ENCODE measurements around the gene SGCA.

Gene SGCA

DNA sequence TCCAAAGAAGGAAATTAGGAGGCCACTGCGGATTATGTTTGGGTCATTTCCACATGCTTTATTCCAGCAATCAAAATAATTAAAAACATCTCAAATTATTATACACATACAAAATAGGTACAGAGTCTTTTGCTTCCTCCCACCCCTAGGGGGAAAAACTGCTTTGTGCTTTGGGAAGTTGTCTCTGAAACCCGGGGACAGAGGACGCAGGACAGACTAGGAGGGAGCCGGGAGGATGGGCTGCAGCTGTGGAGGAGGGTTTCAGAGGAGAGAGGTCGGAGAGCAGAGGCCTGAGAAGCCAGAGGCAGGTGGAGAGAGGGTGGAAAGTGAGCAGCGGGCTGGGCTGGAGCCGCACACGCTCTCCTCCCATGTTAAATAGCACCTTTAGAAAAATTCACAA lies 18.3 kb downstream of the SGCA start:
- DNase-seq = no peak

DNA sequence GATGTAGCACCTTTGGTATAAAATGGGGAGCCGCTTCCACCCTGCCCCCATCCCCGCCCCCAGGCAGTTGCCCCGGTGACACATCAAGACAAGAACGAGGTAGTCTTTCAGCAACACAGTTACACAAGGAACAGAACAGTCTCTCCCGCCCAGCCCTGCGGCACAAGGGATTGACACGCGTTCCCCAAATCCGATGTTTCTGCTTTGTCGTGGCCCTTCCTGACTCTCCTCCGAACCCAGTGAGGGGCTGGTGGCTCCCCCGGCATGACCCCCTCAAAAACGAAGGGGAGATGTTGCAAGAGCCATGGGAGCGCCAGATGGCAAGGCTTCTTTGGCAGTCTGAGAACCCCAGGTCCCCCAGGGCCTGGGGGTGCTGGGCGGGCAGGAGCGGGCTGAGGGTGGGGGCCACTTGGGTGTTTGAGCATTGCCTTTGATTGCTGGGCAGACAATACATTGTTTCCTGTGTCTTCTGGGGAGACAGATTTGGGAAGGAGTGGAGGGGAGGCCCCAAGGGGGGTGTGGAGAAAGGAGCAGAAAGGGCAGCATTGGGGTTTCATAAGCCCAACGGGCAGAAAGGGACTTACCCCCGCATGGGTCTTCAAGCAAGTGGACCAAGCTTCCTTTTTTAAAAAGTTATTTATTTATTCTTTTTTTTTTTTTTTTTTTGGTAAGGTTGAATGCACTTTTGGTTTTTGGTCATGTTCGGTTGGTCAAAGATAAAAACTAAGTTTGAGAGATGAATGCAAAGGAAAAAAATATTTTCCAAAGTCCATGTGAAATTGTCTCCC lies 19.0 kb downstream of the SGCA start:
- DNase-seq = no peak

DNA sequence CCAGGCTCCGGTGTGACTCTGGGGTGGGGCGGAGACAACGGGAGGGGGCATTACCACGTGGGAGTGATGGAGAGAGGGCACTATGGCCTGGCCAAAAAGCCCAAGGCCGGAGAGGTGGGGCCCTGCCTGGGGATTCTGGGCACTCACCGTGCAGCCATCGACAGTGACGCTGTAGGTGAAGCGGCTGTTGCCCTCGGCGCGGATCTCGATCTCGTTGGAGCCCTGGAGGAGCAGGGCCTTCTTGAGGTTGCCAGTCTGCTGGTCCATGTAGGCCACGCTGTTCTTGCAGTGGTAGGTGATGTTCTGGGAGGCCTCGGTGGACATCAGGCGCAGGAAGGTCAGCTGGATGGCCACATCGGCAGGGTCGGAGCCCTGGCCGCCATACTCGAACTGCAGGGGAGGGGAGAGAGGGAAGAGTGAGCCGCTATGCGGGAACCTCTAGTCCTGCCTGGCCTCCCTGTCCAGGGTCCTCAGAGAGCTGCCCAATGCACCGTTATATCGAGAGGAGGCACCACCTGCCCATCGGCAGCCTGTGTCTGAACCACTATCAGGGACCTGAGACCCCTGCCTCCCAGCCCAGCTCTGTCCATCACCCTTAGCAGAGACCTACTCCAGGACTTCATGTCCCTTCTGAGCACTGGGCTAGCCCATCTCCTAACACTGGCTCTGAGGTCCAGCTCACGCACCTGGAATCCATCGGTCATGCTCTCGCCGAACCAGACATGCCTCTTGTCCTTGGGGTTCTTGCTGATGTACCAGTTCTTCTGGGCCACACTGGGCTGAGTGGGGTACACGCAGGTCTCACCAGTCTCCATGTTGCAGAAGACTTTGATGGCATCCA lies 20.0 kb downstream of the SGCA start:
- DNase-seq = no peak

DNA sequence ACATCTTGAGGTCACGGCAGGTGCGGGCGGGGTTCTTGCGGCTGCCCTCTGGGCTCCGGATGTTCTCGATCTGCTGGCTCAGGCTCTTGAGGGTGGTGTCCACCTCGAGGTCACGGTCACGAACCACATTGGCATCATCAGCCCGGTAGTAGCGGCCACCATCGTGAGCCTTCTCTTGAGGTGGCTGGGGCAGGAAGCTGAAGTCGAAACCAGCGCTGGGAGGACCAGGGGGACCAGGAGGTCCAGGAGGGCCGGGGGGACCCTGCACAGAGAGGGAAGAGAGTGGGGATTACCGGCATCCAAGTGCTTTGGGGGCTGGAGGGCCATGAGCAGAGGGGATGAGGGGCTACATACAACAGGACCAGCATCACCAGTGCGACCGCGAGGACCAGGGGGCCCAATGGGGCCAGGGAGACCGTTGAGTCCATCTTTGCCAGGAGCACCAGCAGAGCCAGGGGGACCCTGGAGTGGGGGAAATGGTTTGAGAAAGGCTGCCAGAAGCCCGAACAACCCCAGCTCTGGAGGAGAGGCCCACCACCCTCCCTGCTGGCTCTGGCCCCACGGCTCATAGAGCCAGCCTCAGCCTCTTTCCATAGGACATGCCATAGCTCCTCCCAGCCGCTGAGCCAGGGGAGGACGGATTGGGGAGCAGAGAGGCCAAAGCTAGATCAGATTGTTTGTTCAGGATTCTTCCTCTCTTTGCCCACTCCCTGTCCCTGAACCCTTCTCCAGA lies 21.0 kb downstream of the SGCA start:
- no peak for DNase-seq

DNA sequence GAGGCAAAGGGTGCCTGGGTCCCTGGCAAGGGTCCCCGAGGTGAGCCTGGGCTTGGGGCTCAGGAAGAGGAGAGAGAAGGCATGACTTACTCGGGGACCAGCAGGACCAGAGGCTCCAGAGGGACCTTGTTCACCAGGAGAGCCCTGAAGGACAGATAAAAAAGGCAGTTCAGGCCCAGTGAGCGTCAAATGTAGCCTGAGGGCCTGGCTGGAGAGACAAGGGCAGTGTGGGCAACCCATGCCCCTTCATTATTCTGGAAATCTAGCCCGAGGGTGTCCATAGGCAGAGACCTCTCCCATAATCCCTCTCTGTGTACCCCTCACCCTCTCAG lies 21.6 kb downstream of the SGCA start:
- no peak for DNase-seq

DNA sequence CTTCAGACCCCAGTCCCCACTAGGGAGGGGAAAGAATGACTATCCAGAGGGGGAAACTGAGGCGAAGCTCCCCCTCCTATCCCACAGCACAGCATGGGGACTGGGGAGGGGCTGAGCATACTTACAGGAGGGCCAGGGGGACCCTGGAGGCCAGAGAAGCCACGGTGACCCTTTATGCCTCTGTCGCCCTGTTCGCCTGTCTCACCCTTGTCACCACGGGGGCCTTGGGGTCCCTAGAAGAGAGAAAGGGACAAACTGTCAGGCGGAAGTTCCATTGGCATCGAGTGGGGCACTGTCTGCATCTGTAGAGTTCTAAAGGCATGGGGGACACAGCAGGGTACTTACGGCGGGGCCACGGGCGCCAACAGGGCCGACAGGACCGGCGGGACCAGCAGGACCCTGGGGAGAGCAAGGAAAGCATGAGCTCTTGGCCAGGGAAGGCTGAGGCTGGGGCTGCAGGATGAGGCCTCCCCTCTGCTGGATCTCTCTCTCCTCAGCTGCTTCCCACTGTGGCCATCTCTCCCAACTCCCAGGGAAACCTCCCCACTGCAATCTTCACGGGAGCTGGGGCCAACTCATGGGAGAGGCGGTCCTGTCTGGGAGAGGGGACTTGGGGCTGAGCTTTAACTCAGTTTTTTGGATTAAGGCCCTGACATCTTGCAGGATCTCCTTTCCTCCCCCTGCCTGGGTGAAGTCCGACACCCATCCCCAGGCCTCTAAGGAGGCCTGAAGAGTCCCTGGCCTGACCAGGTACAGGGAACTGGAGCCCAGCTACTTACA lies 22.1 kb downstream of the SGCA start:
- no peak for DNase-seq

DNA sequence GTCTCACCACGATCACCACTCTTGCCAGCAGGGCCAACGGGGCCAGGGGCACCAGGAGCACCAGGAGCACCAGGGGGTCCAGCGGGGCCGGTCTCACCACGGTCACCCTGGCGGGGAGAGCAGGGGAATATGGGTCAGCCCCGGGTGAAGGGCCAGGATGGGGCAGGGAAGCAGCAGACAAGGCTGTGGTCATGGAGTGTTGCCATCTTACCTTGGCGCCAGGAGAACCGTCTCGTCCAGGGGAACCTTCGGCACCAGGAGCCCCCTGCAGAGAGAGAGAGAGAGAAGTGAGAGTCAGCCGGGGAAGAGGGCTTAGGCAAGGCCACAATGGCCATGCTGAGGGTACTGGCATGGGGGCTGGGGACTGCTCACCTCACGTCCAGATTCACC lies 22.7 kb downstream of the SGCA start:
- no peak for DNase-seq

DNA sequence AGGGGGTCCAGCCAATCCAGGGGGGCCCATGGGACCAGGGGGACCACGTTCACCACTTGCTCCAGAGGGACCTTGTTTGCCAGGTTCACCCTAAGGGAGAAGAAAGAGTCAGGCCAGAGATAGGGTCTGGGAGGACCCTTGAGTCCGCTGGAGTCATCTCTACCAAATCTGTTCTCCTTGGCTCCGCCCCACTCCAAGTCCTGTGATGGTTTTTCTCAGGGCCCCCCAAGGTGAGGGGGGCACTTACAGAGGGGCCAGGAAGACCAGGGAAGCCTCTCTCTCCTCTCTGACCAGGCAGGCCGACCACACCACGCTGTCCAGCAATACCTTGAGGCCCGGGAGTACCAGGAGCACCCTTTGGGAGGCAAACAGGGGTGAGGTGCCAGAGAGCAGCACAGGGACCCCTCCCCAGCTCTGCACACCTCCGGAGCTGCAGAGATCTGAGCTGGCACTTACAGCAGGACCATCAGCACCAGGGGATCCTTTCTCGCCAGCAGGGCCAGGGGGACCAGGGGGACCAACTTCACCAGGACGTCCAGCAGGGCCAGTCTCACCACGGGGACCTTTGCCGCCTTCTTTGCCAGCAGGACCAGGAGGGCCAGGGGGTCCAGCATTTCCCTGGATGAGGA lies 23.2 kb downstream of the SGCA start:
- no peak for DNase-seq

DNA sequence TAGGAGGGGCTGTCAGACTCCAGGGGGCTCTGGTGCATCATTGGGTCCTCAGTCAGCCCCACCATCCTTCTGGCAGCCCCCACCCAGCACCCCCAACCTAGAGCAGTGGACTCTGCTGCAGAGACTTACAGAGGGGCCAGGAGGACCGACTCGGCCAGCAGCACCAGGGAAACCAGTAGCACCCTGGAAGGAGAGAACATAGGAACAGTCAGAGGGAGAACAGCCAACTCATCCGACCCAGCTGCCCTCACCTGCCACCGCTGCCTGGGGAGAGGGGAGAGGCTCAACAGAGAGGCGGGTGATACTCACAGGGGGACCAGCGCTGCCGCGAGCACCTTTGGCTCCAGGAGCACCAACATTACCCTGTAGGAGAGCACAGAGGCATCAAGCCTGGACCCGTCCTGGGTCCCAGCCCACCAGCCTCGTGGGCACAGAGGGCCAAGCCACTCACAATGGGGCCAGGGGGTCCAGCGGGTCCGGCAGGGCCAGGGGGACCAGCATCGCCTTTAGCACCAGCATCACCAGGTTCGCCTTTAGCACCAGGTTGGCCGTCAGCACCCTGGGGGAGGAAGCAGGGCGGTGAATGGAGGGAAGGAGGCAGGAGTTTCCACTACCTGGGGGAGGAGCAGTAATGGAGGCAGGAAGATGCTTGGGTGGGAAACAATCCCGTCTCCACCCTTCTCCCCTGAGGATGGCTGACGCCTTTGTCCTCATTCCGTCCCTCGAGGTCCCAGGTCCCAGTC lies 23.9 kb downstream of the SGCA start:
- no peak for DNase-seq

DNA sequence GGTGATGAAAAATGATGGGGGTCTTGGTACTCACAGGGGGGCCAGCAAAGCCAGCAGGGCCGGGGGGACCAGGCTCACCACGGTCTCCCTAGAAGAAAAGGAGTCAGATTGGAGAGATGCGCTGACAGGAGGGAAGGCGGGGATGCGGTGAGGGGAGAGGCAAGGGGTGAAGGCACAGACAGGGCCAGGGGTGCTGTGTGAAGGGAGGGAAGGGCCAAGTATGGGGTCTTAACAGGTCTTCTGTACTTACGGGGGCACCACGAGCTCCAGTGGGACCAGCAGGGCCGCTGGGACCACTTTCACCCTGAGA lies 24.4 kb downstream of the SGCA start:
- DNase-seq = no peak

DNA sequence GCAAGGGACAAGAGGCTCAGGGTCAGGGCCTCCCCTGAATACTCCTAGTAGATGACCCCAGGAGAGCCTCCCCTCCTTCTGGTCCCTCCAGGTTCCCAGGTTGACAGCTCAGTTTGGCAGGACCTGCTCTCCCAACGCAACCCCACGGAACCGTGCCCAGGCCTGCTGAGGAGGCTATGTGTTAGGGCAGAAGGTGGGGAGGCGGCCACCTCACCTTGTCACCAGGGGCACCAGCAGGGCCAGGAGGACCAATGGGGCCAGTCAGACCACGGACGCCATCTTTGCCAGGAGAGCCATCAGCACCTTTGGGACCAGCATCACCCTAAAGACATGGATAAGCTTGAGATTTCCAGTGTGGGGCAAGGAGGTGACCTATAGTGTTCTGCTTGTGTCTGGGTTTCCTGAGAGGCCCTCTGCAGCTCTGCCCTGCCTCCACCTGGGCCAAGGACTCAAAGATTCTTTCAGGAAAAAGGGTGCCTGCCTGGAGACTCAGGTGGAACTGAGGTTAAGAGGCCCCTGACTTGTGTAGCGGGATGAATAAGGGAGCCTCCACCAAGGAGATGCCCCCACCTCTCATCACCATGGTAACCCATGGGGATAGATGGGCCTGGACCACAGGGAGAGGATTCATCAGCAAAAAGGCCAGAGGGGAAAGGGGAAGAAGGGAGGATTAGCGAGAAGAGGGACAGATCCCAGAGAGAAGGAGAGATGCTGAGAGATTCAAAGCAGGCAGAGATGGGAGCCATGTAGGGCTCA lies 25.0 kb downstream of the SGCA start:
- DNase-seq = no peak

DNA sequence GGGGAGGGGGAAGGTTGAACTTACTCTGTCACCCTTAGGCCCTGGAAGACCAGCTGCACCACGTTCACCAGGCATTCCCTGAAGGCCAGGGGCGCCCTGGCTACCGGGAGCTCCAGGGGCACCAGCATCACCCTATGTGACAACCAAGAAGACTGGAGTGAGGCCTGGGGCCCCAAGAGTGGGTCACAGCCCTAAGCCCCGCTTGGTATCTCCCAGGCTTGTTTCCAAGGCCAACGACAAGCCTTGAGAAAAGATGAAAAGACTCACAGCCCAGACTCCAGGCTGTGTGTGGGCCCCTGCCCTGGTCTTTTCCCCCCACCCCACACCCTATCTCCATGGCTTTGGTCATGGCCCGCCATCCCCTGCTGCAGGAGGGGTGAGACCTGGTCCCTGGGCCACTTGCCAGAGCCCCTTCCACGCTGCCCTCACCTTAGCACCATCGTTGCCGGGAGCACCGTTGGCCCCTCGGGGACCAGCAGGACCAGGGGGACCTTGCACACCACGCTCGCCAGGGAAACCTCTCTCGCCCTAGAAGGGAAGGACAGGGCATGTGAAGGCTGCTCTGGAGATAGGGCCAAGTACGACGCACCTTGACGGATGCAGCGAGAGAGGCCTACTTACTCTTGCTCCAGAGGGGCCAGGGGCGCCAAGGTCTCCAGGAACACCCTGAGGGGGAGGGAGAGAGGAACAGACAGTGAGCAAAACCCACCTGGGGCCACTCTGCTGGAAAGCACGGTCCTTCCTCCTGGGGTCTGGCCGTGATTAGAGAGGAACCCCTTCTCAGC lies 25.7 kb downstream of the SGCA start:
- no peak for DNase-seq

DNA sequence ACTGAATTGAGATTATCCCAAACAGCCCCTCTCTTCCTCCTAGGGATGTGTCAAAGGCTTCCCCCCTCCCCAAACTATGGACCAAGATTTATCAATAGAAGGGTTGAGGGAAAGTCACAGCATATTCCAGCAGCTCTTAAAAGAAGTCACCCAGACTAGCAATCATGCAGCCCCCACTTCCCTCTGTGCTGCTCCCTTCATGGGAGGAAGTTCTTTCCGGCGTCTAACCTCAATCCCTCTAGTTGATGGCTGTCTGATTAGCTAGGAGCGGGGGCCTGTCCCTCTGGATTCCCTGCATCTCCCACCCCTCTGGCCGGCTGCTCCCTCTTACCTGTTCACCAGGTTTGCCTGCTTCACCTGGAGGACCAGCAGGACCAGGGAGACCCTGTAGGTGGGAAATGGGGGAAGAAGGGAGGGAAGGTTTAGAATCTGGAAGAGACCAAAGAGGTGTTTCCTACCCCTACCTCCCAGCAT lies 26.4 kb downstream of the SGCA start:
- no peak for DNase-seq

DNA sequence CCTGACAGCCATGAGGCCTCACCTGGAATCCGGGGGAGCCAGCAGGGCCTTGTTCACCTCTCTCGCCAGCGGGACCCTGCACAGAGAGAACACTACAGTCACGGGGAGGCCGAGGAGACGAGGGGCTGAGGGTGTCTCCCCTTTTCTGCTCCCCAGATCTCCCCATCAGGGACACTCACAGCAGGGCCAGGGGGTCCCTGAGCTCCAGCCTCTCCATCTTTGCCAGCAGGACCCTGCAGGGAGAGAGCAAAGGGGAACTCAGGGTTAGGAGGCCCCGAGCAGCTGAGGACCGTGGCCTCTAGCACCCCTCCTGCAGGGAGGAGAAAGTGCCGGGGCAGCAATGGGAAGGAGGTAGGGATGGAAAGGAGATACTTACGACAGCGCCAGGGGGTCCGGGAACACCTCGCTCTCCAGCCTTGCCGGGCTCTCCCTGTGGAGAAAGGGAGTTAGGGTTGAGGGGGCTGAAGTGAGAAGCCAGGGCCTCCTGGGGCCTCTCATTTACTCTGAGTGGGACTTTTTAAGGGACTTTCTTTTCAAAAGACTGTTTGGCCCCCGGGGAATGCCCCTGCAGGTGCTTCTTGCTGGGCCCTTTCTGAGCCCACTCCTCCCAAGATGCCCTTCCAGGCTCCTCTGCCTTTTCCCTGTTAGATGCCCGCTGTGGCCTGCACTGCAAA lies 26.9 kb downstream of the SGCA start:
- DNase-seq = no peak

DNA sequence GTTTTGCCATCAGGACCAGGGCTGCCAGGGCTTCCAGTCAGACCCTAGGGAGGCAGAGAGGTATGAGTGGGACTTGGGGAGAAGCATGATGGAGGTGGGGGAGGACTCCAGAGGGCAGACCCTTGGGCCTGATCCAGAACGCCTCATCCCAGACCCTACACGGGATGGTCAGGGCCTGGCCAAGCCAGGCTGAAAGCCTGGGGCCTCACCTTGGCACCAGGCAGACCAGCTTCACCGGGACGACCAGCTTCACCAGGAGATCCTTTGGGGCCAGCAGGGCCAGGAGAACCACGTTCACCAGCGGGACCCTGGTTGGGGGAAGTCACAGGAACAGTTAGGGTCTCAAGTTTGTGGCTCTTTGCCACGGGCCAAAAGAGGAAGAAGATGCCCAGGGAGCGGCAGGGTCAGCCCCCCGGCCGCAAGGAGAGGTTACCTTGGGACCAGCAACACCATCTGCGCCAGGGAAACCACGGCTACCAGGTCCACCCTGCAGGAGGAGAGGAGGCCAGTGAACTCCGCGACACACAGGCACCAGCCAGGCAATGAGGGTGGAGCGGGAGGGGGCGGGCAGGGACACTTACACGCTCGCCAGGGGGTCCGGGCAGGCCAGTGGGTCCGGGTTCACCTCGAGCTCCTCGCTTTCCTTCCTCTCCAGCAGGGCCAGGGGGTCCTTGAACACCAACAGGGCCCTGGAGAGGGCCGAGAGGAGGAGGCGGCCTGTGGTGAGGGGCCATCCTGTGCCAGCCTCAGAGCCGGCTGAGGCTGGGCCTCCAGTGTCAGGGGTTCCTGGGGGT lies 28.5 kb downstream of the SGCA start:
- DNase-seq = no peak

DNA sequence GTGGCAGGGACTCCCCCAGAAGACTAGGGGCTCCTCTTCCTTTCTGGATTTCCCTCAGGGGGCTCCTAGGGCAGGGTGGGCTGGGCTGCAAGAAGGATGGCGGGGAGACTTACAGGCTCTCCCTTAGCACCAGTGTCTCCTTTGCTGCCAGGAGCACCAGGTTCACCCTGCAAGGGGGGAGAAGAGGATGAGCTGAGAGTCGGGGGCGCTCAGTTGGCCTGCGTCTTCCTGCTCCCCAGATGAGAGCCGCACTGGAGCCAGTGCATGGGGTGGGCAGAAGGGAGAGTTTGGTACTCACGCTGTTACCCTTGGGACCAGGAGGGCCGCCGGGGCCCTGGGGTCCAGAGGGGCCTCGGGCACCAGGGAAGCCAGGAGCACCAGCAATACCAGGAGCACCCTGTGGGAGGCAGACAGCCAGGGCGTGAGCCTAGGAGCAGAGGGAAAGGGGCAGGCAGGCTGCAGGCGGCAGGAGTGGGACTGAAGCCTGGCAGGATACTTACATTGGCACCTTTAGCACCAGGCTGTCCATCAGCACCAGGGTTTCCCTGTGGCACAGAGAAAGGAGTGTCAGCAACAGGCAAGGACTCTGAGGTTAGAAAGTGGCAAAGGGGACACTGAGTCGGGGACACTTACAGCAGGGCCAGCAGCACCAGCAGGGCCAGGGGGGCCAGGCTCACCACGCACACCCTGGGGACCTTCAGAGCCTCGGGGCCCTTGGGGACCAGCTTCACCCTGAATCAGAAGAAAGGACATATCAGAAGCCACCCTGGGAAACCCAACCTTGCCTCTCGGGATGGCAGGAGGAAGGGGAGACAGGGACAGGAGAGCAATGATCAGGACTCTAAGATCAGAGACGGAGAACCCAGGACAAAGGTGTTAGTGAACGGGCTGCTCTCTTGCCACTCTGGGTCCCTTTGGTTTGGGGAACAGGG lies 29.4 kb downstream of the SGCA start:
- DNase-seq = no peak

DNA sequence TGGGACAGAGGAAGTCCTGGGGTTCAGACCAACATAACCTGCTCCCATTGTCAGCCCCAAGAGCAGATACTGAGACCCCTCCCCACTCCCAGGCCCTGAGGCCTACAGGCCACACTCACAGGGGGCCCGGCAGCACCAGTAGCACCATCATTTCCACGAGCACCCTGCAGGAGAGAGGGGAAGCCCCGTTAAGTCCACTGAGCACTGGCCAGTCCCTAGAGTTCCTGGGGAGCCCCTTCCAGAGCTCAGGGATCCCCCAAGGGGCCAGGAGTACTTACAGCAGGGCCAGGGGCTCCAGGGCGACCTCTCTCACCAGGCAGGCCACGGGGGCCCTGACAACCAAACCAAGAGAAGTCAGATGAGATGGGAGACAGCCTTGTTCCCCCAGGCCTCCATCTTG lies 30.2 kb downstream of the SGCA start:
- no peak for DNase-seq

DNA sequence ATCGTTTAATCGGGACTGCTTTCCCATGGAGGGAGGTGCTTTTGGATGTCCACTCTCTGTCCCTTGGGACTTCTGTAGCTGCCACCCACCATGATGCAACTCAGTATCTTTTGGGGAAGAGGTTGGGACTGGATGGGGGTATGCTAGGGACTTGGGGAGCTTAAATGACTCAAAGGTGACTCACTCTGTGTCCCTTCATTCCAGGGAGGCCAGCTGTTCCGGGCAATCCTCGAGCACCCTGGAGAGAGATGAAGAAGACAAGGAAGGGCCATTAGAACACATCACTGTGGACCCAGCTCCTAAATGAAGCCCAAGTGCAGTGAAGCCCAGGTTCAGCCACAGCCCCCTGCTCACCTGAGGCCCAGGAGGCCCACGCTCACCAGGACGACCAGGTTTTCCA lies 31.0 kb downstream of the SGCA start:
- no peak for DNase-seq
